ENCODE data around the gene ATP5F1E.
A peak's percentile ranks its signal among the peaks of the same experiment; 100 is the strongest.

ATP5F1E gene

GRCh38 chr20:59006167-59006863, 25.8 kb downstream of the ATP5F1E start:
- TF ChIP-seq CTCF (conservative IDR thresholded peaks at IDR 0.05; ENCODE audit: low read depth, low read length), result no peak
- H3K4me3 ChIP-seq (ENCODE audit: low read depth, low read length), result peak overlapping the region; percentile 61
- no peak for DNase-seq (ENCODE audit: low read depth)

GRCh38 chr20:59005523-59006166, 26.5 kb downstream of the ATP5F1E start:
- TF ChIP-seq CTCF (conservative IDR thresholded peaks at IDR 0.05; ENCODE audit: low read depth, low read length), result no peak
- H3K4me3 ChIP-seq (ENCODE audit: low read depth, low read length), result no peak overlapping the region
- DNase-seq (ENCODE audit: low read depth), result no peak

GRCh38 chr20:59004763-59005522, 27.2 kb downstream of the ATP5F1E start:
- TF ChIP-seq CTCF (conservative IDR thresholded peaks at IDR 0.05; ENCODE audit: low read depth, low read length), result no peak
- no peak for DNase-seq (ENCODE audit: low read depth)
- no peak overlapping the region for H3K4me3 ChIP-seq (ENCODE audit: low read depth, low read length)

- TF ChIP-seq CTCF (conservative IDR thresholded peaks at IDR 0.05; ENCODE audit: low read depth, low read length), result no peak
- DNase-seq (ENCODE audit: low read depth), result no peak
- H3K4me3 ChIP-seq (ENCODE audit: low read depth, low read length), result no peak overlapping the region
Measured at GRCh38 chr20:59004493-59004762, 27.7 kb downstream of the ATP5F1E start.

GRCh38 chr20:59003836-59004492, 28.2 kb downstream of the ATP5F1E start:
- DNase-seq (ENCODE audit: low read depth), result no peak
- no peak overlapping the region for H3K4me3 ChIP-seq (ENCODE audit: low read depth, low read length)
- no peak for TF ChIP-seq CTCF (conservative IDR thresholded peaks at IDR 0.05; ENCODE audit: low read depth, low read length)

GRCh38 chr20:59002874-59003399, 29.2 kb downstream of the ATP5F1E start:
- no peak for DNase-seq (ENCODE audit: low read depth)
- TF ChIP-seq CTCF (conservative IDR thresholded peaks at IDR 0.05; ENCODE audit: low read depth, low read length), result no peak
- H3K4me3 ChIP-seq (ENCODE audit: low read depth, low read length), result no peak overlapping the region
